Activated gamma-delta T cell treated with anti-CD3 and anti-CD28 coated beads, Interleukin-2, amount 50 U/mL, for 16 hours (primary cell): ENCODE measurements around the gene RAB34.

Experiments used
- DNase-seq: peaks from one replicate; pipeline ENCODE4 v3.0.0-alpha.2; 2020; ENCODE audit warnings: low read depth

Gene RAB34

GRCh38 chr17:28675490-28675889 is 42.2 kb downstream of the RAB34 start:
- DNase-seq = no peak

- no peak for DNase-seq
Measured at GRCh38 chr17:28669918-28670317, 47.8 kb downstream of the RAB34 start.

DNA sequence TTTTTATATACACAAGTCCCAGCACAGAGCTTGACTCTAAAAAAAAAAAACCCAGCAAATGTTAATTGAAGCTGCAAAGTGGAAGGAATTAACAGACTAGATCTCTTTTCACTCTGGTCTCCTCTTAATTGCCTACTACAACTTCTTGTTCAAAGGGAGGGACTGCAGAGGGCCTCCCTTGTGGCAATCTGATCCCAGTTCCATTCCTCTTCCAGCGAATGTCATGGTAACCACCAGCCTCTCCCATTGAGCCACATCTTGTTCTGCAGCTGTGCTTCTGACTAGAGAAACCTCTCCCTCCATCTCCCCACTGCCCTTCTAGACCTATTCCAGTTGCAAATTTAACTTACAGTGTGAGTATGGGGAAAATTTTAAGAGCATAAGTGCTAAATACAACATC is 49.8 kb downstream of the RAB34 start:
- DNase-seq = no peak

DNA sequence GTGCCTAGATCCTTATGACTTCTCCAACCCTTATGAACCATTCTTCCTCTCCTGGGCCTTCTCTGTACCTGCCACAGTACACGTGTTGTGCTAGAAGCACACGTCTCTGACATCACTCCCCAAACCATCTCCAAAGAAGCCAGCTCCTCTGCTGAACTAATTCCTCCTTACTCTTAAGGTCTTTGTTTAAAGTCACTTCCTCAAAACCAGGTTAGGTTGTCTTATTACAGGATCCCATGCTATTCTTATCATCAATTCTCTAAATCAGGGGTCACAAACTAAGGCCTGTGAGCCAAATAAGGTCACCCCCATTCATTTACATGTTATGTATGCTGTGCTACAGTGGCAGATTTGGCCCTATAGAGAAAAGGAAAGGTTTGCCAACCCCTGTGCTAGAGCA is 51.7 kb downstream of the RAB34 start:
- DNase-seq = no peak
